NB4 (cell line): ENCODE data around the gene PCDHGA1.
"Not testable (repeated sequence)": the region's sequence is repeated elsewhere in the genome, so short reads cannot be mapped to it uniquely, and the experiment has no call there.

Experiments used
- DNase-seq: peaks from one replicate; pipeline ENCODE4 v3.0.0; 2010; ENCODE audit warnings: low read depth
- H3K4me3 ChIP-seq: one replicate; pipeline ENCODE4 v1.5.1; 2011; ENCODE audit warnings: mild to moderate bottlenecking, low read depth, low read length, moderate library complexity
- CTCF ChIP-seq: IDR thresholded peaks from one replicate; pipeline ENCODE4 v1.5.1; 2012; ENCODE audit warnings: low read depth, low read length
- MAX ChIP-seq: IDR thresholded peaks from 2 replicates; pipeline ENCODE4 v1.6.1; 2011; ENCODE audit warnings: low read depth, low read length
- MYC ChIP-seq: IDR thresholded peaks from 2 replicates; pipeline ENCODE4 v1.6.1; 2011; ENCODE audit warnings: low read depth, low read length
- POLR2A ChIP-seq: IDR thresholded peaks from 2 replicates; pipeline ENCODE4 v1.6.1; 2011; ENCODE audit warnings: mild to moderate bottlenecking; ENCODE audit not compliant: insufficient read length; ENCODE audit errors: extremely low read depth

PCDHGA1 gene

GRCh38 chr5:141330299-141331080 is at the start of gene PCDHGA1:
TSS of gene PCDHGA1 (plus strand) at chr5:141330514.
- TF ChIP-seq MYC (no peak), MAX (no peak), CTCF (peak; percentile 23), POLR2A (no peak)
- no peak within 1 kb of the TSS for H3K4me3 ChIP-seq
- peak; percentile 34 for DNase-seq

- H3K4me3 ChIP-seq = no peak overlapping the region
- no peak for TF ChIP-seq CTCF
- no peak for TF ChIP-seq MYC
- TF ChIP-seq MAX = no peak
- TF ChIP-seq POLR2A = no peak
These were observed 31.9 kb upstream of the PCDHGA1 start for GRCh38 chr5:141298376-141298775.

GRCh38 chr5:141303756-141304155 is 26.6 kb upstream of the PCDHGA1 start, which contains the start of gene SLC25A2:
TSS of gene SLC25A2 (minus strand) at chr5:141304049. CDS start at chr5:141303865, 184 bp downstream.
- TF ChIP-seq MAX = no peak
- H3K4me3 ChIP-seq = no peak within 1 kb of the TSS

More at GRCh38 chr5:141298376-141298775, 31.9 kb upstream of the PCDHGA1 start:
- DNase-seq = no peak

GRCh38 chr5:141306630-141307029 is 23.7 kb upstream of the PCDHGA1 start:
- H3K4me3 ChIP-seq = no peak overlapping the region
- DNase-seq = no peak
- TF ChIP-seq CTCF = no peak
- TF ChIP-seq POLR2A = no peak
- TF ChIP-seq MYC = no peak
- no peak for TF ChIP-seq MAX

More at GRCh38 chr5:141303756-141304155, 26.6 kb upstream of the PCDHGA1 start, which contains the start of gene SLC25A2:
- no peak for DNase-seq

GRCh38 chr5:141313711-141314110 is 16.6 kb upstream of the PCDHGA1 start:
- peak; percentile 41 for DNase-seq
- TF ChIP-seq MAX (no peak), POLR2A (no peak), MYC (no peak), CTCF (no peak)
- H3K4me3 ChIP-seq = no peak overlapping the region

- DNase-seq, H3K4me3 ChIP-seq: not testable (repeated sequence)
These were observed 13.4 kb upstream of the PCDHGA1 start for GRCh38 chr5:141316963-141317362.

GRCh38 chr5:141319202-141319601 is 11.1 kb upstream of the PCDHGA1 start:
- peak overlapping the region; percentile 91 for H3K4me3 ChIP-seq
- TF ChIP-seq MYC (no peak), CTCF (no peak), MAX (no peak), POLR2A (no peak)
- DNase-seq = no peak
